ENCODE results near the gene ATP2C2.

GRCh38 chr16:84383106-84383505, 14.8 kb downstream of the ATP2C2 start:
- no peak for TF ChIP-seq CTCF (IDR thresholded peaks at IDR 0.05 in 2 of 3, conservative IDR thresholded peaks at IDR 0.05 in 1 of 3; ENCODE audit: borderline replicate concordance in 1 of 3, insufficient read depth in 1 of 3, low read depth in 2 of 3, low read length in 2 of 3)
- no peak for TF ChIP-seq SP1 (IDR thresholded peaks at IDR 0.05; ENCODE audit: low read depth)
- TF ChIP-seq YY1 (IDR thresholded peaks at IDR 0.05; ENCODE audit: extremely low read depth, insufficient replicate concordance, low read depth, low read length) = no peak
- TF ChIP-seq SRF (IDR thresholded peaks at IDR 0.05; ENCODE audit: low read depth) = no peak
- TF ChIP-seq POLR2A (IDR thresholded peaks at IDR 0.05; ENCODE audit: borderline replicate concordance, extremely low read depth, insufficient read depth, insufficient read length) = no peak
- no peak for TF ChIP-seq FOSL1 (IDR thresholded peaks at IDR 0.05; ENCODE audit: low read depth)
- TF ChIP-seq ZNF274 (IDR thresholded peaks at IDR 0.05; ENCODE audit: low read depth, low read length) = no peak
- no peak for TF ChIP-seq REST (IDR thresholded peaks at IDR 0.05; ENCODE audit: low read depth)

All from HCT116 (cell line).